Inferior parietal cortex (tissue), 1 donor: ENCODE measurements around the gene GPRC5C.
A peak's percentile ranks its signal among the peaks of the same experiment; 100 is the strongest.

Experiments
- DNase-seq: peaks from one replicate; pipeline ENCODE4 v3.0.0-alpha.2; 2016; ENCODE audit errors: extremely low spot score

GPRC5C gene, protein sequence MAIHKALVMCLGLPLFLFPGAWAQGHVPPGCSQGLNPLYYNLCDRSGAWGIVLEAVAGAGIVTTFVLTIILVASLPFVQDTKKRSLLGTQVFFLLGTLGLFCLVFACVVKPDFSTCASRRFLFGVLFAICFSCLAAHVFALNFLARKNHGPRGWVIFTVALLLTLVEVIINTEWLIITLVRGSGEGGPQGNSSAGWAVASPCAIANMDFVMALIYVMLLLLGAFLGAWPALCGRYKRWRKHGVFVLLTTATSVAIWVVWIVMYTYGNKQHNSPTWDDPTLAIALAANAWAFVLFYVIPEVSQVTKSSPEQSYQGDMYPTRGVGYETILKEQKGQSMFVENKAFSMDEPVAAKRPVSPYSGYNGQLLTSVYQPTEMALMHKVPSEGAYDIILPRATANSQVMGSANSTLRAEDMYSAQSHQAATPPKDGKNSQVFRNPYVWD

DNA sequence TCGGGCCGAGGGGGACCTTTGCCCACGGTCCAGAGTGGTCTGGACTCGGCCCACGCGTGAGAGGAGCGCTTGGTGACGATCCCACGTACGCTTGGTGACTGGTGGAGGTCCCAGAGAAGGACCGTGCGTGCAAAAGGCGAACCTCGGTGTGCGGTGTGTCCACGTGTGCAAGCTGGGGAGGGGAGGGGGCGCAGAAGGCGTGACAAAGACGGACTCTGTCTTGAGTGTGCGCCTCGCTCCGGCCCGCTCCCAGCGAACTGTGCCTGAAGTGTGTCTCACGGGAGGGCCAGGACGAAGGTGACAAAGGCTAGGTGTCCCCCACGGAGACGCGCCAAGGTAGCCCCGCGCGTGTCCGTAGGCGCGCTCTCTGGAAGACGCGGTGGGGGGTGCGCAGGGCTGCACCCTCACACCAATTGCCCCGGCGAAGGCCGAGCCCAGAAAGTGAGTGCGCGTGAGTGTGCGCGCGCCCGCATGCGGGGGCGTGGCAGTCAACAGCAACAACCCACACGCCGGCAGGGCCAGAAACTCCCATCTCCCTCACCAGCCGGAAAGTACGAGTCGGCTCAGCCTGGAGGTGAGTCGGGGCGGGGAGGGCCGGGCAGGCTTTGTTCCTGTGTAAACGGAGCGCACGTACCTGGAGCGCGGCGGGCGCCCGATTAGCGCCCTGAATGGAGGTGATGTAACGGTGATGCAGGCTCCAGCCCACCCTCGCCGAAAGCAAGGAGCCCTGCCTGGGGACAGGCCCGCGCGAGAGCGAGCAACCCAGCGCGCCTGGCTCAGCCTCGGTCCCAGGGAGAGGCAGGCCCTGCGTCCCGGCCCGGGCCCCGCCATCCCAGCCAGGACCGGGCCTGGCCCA is at the start of gene GPRC5C:
Gene GPRC5C, plus strand, starts transcription at position 521 of the 856 bp plus-strand sequence. CDS start 7,689 bp downstream, outside the sequence.
- no peak for DNase-seq

DNA sequence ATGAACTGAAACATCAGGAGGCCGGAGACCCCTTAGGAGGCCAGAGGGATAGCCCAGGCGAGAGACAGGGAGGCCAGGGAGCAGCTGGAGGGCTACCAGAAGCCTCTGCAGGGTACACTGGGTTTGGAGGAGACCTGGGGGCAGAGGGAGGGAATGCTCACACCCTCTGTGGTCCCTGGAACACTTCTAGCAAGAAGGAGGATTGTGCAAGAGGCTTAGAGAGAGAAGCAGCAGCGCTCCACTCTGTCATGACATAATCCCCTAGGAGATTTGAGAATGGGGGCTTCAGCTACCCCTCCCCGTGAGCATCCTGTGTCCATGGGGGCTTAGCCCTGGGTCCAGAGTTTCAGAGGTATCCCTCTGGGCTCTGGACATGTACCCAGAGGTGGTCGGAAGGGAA is 48.7 kb upstream of the GPRC5C start:
- no peak for DNase-seq

DNA sequence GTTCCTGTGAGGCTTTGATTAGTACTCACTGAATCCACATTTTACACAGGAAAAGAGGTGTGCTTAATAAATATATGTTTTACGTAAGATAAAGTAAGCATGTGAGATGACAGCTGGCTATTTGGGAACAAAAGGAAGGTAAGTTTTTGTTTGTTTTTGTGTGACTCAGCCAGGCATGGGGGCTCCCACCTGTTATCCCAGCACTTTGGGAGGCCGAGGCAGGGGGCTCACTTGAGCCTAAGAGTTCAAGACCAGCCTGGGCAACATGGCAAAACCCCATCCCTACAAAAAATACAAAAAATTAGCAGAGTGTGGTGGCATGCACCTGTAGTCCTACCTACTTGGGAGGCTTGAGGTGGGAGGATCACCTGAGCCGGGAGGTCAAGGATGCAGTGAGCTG is 46.7 kb upstream of the GPRC5C start:
- no peak for DNase-seq

DNA sequence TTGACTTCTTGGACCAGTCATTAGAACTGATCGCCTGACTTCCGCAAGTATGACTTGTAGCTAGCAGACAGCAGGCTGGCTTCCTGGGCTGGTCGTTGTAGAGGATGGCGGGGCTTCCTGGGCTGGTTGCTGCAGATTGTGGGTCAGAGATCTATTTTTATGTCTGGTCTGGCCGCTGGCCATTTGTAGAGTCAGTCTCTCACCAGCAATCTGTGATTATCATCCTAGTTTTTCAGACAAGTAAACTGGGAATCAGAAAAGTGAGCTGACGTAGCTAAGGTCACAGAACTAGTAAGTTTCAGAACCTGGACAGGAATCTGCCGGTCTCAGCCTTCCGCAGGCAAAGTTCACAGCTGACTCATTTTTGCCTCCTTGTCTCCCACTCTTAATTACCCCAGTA is 45.5 kb upstream of the GPRC5C start:
- DNase-seq = no peak

DNA sequence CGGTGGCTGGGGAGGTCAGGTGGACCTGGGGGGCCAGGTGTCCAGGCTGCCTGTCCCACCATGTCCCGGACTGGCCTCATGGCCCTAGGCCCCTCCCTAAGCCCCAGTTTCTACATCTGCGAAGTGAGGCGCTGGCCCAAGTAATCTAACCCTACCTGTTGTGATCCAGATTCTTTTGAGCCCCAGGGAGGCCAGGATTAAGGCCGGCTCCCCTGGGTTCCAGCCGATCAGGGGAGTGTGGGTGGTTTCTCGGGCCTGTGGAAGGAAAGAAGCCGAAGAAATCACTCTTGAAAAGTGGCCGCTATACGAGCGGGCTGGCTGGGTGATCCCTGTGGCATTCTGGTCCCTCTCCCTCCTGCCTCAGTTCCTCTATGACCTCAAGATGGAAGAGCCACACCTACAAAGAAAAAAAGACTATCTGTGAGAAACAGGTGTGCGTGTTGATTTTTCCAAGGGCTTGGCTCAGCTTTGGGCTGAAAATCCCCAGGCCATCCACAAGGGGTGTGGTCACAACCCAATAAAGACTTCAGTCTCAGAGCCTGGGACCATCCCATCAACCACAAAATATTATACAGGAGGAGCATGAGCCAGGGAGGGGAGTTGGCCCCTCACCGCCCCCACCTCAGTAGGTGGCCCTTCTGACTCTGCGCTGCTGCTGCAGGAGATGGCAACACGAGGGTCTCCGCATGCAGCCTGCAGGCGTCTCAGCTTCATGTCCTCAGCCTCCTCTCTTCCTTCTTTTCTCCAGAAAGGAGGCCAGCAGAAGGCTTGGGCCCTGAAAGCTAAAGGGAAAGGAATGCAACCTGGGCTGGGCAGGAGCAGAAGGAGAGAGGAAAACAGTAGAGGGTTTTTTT is 44.3 kb upstream of the GPRC5C start:
- no peak for DNase-seq

DNA sequence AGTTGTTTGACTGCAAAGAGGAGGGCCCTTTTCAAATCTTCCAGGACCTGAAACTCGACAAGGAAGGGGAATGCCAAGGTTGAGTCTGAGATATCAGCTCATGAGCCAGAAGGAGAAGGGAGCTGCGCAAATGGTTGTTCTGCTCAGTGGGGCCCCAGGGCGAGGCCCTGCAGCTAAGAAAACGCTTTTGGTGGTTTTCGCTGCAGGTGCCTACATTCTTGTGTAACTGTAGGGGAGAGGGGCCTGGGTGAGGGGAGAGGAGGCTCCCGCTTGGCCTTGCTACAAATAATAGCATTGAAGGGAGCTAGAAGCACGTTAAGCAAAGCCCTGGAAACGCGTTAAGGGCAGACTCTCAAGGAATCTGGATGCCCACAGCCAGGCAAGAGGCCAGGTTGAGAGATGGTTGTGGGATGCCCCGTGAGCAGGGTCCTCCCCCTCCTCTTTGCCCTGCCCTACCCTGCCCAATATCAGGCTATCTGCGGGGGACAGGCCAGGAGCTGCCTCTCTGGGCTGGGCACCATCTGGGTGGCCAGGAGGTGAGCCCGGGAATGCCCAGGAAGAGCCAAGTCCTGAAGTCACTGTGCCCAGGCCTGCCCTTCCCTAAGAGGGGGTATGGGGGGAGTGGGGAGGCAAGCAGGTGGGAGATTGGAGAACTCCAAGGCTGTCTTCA is 42.7 kb upstream of the GPRC5C start:
- no peak for DNase-seq

DNA sequence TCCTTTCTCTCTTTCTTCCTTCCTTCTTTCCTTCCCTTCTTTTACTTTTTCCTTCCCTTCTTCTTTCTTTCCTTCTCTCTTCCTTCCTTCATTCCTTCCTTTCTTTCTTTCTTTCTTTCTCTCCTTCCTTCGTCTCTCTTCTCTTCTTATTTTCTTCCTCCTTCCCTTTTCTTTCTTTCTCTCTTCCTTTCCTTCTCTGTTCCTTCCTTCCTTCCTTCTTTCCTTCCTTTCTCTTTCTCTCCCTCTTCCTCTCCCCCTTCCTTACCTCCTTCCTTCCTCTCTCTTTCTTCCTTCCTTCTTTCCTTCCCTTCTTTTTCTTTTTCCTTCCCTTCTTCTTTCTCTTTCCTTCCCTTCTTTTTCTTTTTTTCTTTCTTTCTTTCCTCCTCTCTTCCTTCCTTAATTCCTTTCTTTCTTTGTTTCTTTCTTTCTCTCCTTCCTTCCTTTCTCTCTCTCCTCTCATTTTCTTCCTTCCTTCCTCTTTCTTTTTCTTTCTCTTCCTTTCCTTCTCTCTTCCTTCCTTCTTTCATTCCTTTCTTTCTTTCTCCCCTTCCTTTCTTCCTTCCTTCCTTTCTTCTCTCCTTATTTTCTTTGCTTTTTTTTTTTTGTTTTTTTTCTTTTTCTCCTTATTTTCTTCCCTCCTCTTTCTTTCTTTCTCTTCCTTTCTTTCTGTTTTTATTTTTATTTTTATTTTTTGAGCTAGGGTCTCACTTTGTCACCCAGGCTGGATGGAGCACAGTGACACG is 41.8 kb upstream of the GPRC5C start:
- DNase-seq = no peak

DNA sequence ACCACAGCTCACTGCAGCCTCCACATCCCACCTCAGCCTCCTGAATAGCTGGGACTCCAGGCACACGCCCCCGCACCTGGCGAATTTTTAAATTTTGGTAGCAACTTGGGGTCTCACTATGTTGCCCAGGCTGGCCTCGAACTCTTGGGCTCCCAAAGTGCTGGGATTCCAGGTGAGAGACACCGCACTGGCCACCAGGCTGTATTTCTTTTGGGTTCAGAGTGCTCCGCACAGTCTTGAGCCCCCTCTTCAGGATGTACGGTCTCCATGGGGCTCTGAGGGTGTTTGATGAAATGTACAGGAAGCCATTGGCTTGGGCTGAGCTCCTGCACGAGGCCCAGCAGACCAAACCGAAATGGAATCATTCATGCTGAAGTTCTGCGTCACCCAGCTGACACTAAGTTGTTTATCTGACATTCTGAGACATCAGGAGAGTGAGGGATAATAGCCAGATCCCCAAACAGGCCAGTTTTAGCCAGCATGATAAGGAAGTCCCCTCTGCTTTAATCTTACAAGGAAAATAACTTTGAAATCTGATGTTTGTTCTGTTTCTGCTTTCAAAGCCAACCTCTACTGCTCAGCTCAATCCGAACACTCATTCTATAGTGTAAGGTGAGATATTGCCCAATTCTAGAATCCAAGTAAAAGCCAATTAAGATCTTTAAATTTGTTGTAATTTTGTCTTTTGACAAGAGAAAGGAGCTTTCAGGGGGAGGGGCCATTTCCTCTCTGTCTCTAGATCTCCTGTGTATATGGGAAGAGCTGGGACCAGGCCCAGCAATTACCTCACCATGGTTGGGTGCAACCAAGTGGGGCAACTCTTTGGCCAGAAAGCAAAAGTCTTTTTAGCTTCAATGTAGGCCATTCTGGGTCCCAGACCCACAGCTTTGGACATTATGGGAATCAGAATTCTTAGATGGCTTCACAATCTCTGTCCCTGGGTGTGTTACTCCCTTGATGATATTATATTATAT is 40.9 kb upstream of the GPRC5C start:
- no peak for DNase-seq

DNA sequence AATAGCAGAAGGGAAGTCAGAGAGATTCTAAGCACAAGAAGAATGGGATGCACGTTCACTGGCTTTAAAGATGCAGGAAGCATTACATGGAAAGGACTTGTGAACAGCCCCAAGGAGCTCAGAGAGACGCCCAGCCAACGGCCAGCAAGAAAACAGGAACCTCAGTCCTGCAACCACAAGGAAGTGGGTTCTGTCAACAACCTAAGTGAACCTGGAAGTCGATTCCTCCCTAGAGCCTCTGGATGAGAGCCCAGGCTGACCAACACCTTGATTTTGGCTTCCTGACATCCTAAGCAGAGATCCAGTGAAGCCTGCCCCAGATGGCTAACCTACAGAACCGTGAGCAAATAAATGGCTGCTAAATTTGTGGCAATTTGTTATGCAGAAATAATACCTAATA is 40.1 kb upstream of the GPRC5C start:
- no peak for DNase-seq

DNA sequence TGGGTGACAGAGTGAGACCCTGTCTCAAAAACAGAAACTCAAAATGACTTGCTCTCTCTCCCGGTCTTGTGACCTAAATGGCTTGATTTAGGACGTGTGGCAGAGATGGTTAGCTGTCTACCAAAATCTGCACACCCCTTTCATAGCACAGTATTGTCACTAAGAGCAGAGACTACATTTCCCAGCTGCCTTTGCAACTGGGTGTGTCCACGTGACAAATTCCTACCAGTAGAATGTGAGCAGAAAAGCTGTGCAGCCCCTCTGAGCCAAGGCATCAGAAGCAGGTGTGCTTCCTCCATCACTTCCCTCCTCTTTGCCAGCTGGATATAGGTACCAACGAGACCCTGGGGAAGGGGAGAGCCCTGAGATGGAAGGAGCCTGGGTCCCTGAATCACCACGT is 39.0 kb upstream of the GPRC5C start:
- DNase-seq = no peak

DNA sequence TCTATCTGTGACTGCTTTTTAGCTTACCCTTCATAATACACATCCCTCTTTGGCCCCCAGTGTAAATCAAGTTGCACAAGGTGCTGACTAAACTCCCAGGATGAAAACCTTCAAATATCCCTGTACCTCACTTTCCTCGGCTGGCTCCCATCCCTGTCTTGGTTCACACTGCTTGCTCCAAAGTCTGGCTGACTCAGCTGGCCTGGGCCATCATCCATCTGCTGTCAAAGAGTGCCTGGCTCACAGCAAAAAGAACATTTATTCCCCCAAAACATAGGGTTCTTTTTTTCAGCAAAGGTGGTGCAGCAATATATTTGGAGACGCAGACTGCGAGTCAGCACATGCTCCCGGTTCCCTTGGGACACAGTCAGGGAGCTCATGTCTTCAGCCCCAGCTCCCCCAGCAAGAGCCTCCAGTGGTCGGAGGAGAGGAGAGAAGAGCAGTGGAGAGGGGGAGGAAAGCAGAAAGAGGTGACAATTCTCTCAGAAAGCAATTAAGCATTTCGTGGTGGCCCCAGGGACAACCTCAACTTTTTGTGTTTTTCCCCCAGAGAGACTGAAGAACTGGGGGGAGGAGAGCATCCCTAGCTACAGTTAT is 38.4 kb upstream of the GPRC5C start:
- DNase-seq = peak; percentile 25

DNA sequence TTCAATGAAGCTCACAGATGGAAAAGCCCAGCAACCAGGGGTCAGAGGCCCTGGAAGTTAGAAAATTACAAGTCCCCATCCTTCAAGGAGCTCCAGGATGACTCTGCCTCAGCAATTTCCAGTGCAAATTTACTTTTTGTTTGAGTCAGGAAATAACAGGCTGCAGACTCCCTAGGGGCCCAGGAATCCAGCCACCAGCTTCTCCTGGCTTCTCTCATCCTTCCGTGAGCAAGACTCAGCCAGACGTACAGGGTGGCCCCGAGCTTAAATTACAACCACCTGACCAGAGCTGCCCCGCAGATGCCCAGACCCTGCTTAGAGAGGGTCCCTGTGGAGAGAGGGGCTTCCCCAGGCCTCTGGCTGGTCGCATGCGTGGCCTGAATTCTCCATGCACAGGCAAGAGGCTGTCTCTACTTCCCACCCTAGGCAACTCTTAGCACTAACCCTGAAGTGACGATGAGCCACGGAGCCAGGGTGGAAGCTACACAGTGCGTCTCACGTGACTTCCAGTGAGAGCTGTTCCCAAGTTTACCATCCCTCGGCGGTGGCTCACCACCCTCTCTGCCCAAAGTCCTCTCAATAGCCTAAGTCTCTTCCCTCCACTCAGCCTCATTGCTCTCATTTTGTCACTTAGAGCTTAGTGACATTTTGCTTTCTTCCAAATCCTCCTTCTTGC is 37.5 kb upstream of the GPRC5C start:
- DNase-seq = no peak

DNA sequence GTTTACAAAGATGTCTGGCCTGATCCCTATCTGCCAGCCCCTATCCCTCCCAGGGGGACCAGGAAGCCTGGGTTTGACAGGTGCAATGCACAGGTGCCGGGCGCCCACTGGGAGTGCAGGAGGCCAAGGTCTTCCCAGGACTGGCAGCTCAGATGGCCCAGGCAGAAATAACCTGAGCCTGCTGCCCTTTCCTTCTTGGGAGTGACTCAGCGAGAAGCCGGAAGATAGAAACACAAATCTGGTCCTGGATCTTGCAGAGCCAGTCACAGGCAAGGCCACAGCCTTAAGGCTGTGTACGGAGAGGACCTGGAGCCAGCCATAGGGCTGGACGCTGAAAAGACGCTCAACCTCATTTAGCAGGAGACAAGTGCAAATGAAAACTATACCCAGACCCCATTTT is 36.9 kb upstream of the GPRC5C start:
- no peak for DNase-seq

DNA sequence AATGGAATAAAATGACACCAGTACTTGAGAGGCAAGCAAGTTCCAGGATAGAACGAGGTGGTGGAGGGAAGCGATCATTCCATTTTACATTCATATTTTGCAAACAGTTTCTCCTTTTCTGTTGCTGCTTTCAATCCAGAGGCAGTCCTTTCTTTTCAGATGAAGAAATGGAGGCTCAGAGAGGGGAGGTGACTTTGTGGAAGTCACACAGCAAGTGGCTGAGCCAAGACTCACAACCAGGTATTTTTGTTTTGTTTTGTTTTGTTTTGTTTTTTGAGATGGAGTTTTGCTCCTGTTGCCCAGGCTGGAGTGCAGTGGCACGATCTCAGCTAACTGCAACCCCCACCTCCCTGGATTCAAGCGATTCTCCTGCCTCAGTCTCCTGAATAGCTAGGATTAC is 35.3 kb upstream of the GPRC5C start:
- DNase-seq = no peak

DNA sequence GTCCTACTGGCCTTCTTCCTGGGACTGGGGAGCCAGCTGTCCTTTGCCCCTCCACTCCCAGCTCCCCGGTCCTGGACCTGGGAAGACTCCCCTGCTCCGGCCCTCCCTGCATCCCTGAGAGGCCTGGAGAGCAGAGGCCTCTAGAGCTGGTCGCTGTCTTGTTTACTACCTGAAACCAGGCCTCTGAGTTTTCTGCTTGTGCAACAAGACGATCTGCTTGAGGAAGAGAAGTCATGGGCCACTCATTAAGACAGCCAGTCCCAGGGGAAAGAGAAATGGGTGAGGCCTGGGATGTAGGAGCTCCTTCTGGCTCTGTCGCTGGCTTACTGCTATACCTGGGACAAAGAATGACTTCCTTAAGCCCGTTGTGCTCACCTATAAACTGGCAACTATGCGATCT is 29.8 kb upstream of the GPRC5C start:
- no peak for DNase-seq

DNA sequence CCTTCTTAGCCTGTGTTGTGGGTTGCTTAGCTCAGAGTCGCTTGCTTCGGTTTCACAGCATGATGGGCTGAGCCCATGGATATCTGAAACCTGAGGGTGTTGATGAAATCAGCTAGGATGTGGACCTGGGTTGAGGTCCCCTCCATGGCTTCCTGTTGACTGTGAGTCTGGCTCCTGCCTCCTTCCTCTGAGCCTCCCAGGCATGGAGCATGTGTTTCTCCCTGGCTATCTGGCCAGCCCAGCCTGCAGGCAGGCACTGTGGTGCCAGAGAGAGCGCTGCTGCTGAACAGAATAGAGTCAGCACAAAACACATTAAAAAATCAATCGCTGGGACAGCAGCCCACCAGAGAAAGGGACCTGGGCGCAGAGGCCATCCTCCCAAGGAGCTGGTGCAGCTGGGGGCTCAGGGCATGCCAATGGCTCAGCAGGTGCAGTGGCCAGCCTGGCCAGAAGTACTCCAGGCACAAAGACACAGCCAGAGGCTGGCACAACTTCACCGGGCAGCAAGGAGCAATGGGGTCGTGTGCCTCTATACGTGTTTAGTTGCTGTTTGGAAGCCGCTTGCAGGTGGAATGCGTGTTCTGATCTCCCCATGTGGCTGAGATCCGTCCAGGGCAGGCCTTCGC is 28.3 kb upstream of the GPRC5C start:
- no peak for DNase-seq

DNA sequence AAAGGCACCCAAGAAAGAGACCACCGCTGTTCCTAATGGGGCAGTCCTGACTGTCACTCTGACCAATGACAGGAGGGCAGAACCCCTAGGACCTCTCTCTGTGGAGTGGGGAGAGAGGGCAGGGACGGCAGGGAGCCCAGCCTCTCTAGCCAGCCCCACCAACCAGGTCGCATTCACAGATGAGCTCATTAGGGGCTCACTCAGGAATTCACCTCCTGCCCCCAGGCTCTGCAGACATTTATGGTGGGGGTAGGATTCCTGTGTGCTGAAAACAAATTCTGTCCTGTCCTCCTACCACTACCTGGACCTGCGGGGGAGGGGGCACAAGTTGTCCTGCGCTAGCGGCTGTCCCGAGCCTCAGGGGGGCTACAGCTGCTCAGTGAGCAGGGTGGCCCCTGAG is 27.7 kb upstream of the GPRC5C start:
- DNase-seq = no peak

DNA sequence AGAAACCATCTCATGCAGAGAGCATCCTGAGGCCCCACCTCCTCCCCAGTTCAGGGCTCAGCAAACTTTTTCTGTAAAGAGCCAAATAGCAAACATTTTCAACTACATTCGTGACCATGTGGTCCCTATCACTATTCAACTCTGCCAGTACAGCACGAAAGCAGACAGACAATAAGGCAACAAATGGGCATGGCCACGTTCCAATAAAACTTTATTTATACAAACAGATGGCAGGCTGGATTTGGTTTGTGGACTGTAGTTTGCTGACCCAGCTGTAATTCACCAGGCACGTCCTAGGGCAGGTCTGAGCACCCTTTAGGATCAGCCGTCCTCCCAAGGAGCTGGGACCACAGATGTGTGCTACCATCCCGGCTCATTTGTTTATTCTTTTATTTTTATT is 27.1 kb upstream of the GPRC5C start:
- DNase-seq = no peak
